GM21447 (cell line): Measurements from ENCODE around the gene ATP10A.

Experiments
- ATAC-seq: cut with Tn5 transposase; IDR thresholded peaks from one replicate; pipeline ENCODE4 v1.9.1; 2021; ENCODE audit not compliant: unreplicated experiment

ATP10A gene

GRCh38 chr15:25708391-25708790, 154.7 kb downstream of the ATP10A start:
- ATAC-seq, result no peak

- no peak for ATAC-seq
These were observed 155.3 kb downstream of the ATP10A start for GRCh38 chr15:25707656-25708365.

GRCh38 chr15:25706176-25706955, 156.8 kb downstream of the ATP10A start:
- no peak for ATAC-seq

GRCh38 chr15:25705433-25706115, 157.6 kb downstream of the ATP10A start:
- ATAC-seq, result no peak

- ATAC-seq, result no peak
These were observed 159.4 kb downstream of the ATP10A start for GRCh38 chr15:25703726-25704125.

GRCh38 chr15:25701721-25702465, 161.2 kb downstream of the ATP10A start:
- no peak for ATAC-seq

- no peak for ATAC-seq
These were observed 162.2 kb downstream of the ATP10A start for GRCh38 chr15:25700916-25701315.

- no peak for ATAC-seq
These were observed 165.5 kb downstream of the ATP10A start for GRCh38 chr15:25697586-25697985.

- no peak for ATAC-seq
These were observed 167.0 kb downstream of the ATP10A start for GRCh38 chr15:25695875-25696760.

GRCh38 chr15:25694823-25695312, 168.3 kb downstream of the ATP10A start:
- no peak for ATAC-seq

GRCh38 chr15:25694239-25694584, 168.9 kb downstream of the ATP10A start:
- no peak for ATAC-seq

- ATAC-seq, result no peak
These were observed 169.5 kb downstream of the ATP10A start for GRCh38 chr15:25693321-25694238.

- ATAC-seq, result no peak
These were observed 171.3 kb downstream of the ATP10A start for GRCh38 chr15:25691544-25692430.

GRCh38 chr15:25690673-25691543, 172.2 kb downstream of the ATP10A start:
- ATAC-seq, result no peak

GRCh38 chr15:25689592-25689991, 173.5 kb downstream of the ATP10A start:
- ATAC-seq, result no peak

GRCh38 chr15:25688166-25688565, 175.0 kb downstream of the ATP10A start:
- no peak for ATAC-seq

- ATAC-seq, result no peak
These were observed 175.4 kb downstream of the ATP10A start for GRCh38 chr15:25687689-25688088.
